Gastrocnemius medialis (tissue), 4 donors: Measurements from ENCODE around the gene TADA3.

Experiments
- POLR2A ChIP-seq, 2 donors: fragments of 450-650 bp; IDR thresholded peaks; one replicate each; pipeline ENCODE4 v1.6.1; 2017; ENCODE audit warnings: antibody characterized with exemption in 2 of 2, mild to moderate bottlenecking in 2 of 2, moderate library complexity in 2 of 2
- TF ChIP-seq, protein P1 (sequence below), 5 experiments: fragments of 450-650 bp in 3 of 5; fragments of 200-600 bp in 2 of 5; sonication (generic) in 2 of 5; IDR thresholded peaks in 4 of 5; conservative IDR thresholded peaks in 1 of 5; 1 replicate in 4 of 5; 2 replicates in 1 of 5; pipeline ENCODE4 v1.5.1; 2016 to 2019; ENCODE audit warnings: antibody characterized with exemption in 5 of 5, mild to moderate bottlenecking in 3 of 5, moderate library complexity in 3 of 5

DNA sequence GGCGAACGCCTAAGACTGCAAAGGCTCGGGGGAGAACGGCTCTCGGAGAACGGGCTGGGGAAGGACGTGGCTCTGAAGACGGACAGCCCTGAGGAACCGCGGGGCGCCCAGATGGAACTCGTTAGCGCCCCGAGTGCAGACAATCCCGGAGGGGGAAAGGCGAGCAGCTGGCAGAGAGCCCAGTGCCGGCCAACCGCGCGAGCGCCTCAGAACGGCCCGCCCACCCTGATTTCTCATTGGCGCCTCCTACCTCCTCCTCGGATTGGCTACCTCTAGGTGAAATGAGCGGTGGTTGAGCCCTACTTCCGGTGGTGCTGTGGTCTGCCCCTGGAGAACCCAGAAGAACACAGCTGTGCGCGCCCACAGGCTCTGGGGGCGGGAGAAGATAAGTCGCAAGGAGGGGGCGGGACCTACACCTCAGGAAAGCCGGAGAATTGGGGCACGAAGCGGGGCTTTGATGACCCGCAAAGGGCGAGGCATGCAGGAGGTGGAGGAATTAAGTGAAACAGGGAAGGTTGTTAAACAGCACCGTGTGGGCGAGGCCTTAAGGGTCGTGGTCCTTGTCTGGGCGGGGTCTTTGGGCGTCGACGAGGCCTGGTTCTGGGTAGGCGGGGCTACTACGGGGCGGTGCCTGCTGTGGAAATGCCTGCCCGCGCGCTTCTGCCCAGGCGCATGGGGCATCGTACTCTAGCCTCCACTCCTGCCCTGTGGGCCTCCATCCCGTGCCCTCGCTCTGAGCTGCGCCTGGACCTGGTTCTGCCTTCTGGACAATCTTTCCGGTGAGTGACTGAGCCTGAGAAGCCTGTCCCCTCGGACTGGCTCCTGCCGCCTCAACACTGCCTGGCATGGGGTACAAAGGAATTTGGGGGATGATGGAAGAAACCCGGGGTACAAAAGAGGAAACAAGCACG, 42.4 kb downstream of the TADA3 start, which contains the start of gene OGG1:
- TF ChIP-seq, protein P1, sequence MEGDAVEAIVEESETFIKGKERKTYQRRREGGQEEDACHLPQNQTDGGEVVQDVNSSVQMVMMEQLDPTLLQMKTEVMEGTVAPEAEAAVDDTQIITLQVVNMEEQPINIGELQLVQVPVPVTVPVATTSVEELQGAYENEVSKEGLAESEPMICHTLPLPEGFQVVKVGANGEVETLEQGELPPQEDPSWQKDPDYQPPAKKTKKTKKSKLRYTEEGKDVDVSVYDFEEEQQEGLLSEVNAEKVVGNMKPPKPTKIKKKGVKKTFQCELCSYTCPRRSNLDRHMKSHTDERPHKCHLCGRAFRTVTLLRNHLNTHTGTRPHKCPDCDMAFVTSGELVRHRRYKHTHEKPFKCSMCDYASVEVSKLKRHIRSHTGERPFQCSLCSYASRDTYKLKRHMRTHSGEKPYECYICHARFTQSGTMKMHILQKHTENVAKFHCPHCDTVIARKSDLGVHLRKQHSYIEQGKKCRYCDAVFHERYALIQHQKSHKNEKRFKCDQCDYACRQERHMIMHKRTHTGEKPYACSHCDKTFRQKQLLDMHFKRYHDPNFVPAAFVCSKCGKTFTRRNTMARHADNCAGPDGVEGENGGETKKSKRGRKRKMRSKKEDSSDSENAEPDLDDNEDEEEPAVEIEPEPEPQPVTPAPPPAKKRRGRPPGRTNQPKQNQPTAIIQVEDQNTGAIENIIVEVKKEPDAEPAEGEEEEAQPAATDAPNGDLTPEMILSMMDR (IDR thresholded peaks at IDR 0.05 in 4 of 5, conservative IDR thresholded peaks at IDR 0.05 in 1 of 5): no peak
- TF ChIP-seq POLR2A (IDR thresholded peaks at IDR 0.05): peak; percentile 56 to 74
